NCI-H460 (cell line): Measurements from ENCODE around the gene UBA1. TPM values are rescaled to one million over a fixed set of nuclear protein-coding genes. Genes with fewer than 3 reads are reported as not detected.
"Not testable (repeated sequence)": the region's sequence is repeated elsewhere in the genome, so short reads cannot be mapped to it uniquely, and the experiment has no call there.

ENCODE experiments used
- DNase-seq: peaks from one replicate; pipeline ENCODE4 v3.0.0-alpha.2; 2016; ENCODE audit warnings: low read depth; ENCODE audit errors: extremely low read depth
- total RNA-seq: library from RNA; depleted of rRNA; stranded (reverse); fragments of >200 nt; shearing (Covaris generic); gene quantifications from 2 replicates; pipeline ENCODE4 v1.2.3, GENCODE V29; 2014; rRNA removed

UBA1 gene
- total RNA-seq, 1 experiment from 2014 or later: 158 TPM

- DNase-seq: no peak
Measured at GRCh38 chrX:47247206-47247998, 53.8 kb downstream of the UBA1 start.

DNA sequence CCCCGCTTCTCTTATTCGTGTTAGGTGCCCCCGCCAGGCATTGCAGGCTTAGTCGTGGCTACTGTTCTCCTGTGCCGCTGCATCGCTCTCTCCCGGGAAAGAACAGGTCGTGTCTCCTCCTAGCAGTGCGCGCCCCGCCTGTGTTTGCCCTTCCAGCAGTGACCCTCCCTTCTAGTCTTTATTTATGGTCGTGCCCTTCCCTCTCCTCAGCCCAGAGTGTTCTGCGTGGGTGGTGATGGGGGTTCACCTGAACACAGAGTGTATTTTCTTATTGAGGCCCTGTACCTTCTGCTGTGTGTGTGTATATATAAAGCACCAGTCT, 54.3 kb downstream of the UBA1 start:
- DNase-seq: no peak

GRCh38 chrX:47248576-47248975, 54.9 kb downstream of the UBA1 start:
- DNase-seq: no peak

DNA sequence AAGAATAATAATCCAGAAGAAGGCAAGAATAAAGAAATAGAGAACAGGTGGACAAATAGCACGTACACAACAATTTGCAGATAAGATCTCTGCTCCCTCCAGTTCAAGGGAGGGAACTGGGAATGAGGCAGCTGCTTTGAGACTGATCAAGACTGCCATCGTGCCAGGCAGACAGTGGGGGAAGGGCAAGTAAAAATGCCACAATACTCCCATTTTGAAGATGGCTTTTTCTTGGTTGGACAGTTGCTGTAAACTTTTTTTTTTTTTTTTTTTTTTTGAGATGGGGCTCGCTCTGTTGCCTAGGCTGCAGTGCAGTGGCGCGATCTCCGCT, 56.4 kb downstream of the UBA1 start:
- DNase-seq: no peak

- DNase-seq: not testable (repeated sequence)
Measured at GRCh38 chrX:47257620-47258019, 64.0 kb downstream of the UBA1 start.

Other genes with a start within 250 kb of the UBA1 start
- not detected in 2 replicates for gene RGN, start 115.4 kb upstream of the UBA1 start, total RNA-seq
- gene NDUFB11, start 49.1 kb upstream of the UBA1 start, total RNA-seq: 154 and 182 TPM in 2 replicates
- gene RBM10, start 48.6 kb upstream of the UBA1 start, total RNA-seq: 28.1 and 30.3 TPM in 2 replicates
- gene CDK16, start 24.9 kb downstream of the UBA1 start, total RNA-seq: 141 and 164 TPM in 2 replicates
- 17.0 and 17.3 TPM in 2 replicates for gene USP11, start 39.2 kb downstream of the UBA1 start, total RNA-seq
- gene ZNF157, start 176.7 kb downstream of the UBA1 start, total RNA-seq: not detected in 2 replicates